GM12874 (cell line): Measurements from ENCODE around the gene ZNF827.

ENCODE experiments used
- CTCF ChIP-seq: IDR thresholded peaks from 2 replicates; pipeline ENCODE4 v1.5.1; 2011; ENCODE audit warnings: low read depth, mild to moderate bottlenecking, control low read depth, low read length, moderate library complexity; ENCODE audit not compliant: insufficient read depth

The ZNF827 gene

DNA sequence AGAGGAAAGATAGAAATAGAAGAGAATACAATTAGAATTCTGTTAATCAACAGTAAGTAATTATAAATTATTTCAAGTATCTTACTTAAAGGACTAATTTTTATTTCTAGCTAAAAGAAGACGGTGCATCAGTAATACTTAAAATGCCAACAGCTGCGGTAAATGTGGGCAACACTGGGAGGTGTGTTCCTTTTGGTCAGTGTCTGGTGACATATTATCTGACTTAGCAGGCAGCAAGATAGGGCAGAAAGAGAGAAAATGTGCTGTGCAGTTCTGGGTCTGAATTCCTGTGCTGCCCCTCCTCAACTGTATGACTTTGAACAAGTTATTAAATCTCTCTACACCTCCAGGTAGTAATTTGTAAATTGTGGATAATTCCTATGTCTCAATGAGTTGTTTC lies 120.6 kb downstream of the ZNF827 start:
- no peak for TF ChIP-seq CTCF

DNA sequence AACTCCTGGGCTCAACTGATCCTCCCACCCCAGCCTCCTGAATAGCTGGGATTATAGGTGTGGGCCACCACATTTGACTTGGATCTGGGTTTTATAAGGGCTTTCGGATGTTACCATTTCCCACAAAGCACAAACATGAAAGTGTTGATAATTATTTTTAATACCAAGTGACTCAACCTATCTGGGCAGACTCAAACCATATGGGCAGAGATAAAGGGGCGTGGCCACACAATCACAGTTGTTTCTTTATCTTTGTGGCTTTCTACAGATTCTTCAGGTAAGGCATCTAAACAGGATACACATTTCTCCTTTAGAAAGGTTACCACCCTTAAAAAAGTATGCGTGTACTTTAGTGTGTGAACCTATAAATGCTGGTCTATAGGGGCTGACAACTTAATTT lies 122.5 kb downstream of the ZNF827 start:
- TF ChIP-seq CTCF = no peak

- TF ChIP-seq CTCF = no peak
These were observed 123.0 kb downstream of the ZNF827 start for GRCh38 chr4:145815626-145816025.

DNA sequence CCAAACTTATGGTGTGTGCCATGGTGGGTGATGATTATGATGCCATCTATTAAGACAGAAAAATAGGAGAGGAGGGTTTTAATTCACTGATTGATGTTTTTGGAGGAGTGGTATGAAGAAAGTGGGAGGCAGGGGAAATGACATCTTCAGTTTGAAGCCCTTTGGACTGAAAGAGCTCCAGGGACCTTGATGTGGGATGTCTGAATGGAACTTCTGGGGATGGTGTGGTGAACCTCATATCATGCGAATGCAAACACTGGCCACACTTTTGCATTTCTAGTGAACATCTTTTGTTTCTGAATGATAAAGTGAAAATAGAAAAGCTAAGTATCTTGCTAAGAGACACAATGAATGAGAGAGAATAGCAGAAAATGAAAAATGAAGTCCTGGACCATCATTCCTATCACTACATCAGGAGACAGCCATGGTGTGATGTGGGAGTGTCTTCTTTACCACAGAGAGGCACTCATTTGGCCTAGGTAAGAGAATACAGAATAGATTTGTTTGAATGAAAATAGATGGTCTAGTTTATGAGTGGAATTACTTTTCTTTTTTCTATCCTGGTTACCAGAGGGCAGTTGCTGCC lies 123.5 kb downstream of the ZNF827 start:
- no peak for TF ChIP-seq CTCF

DNA sequence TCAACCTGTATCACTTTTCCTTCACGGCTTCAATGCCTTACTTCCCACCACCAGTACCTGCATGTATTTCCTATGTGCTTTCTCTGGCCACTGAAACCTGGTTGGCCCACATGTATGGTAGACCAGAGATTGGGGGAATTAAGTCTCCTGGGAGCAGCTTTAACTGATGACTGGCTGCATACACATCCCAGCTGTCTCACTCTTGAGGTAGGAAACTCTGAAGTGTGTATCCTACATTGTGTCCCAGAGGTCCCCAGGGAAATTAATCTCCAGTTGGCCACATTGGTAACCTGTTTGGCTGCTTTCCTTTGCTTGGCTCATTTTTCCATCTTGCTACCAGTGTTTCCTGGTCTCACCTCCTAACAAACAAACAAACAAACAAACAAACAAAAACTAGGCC lies 124.4 kb downstream of the ZNF827 start:
- no peak for TF ChIP-seq CTCF

GRCh38 chr4:145812919-145813318 lies 125.7 kb downstream of the ZNF827 start:
- no peak for TF ChIP-seq CTCF

- no peak for TF ChIP-seq CTCF
These were observed 129.6 kb downstream of the ZNF827 start for GRCh38 chr4:145808848-145809512.
